CD14-positive monocyte (primary cell): Measurements from ENCODE around the gene EGFL6. TPM values are rescaled to one million over a fixed set of nuclear protein-coding genes. Genes with fewer than 3 reads are reported as not detected.

Source experiments
- DNase-seq, 3 donors: peaks; one replicate each; pipeline ENCODE4 v3.0.0-alpha.2; 2011 to 2022
- H2AFZ ChIP-seq: 2 replicates; pipeline ENCODE4 v1.6.0; 2012; ENCODE audit warnings: mild to moderate bottlenecking, low read depth, low read length, inconsistent platforms; ENCODE audit not compliant: insufficient read depth, poor library complexity, severe bottlenecking
- H3K27ac ChIP-seq, 2 donors: 1 replicate in 1 of 2; 2 replicates in 1 of 2; pipeline ENCODE4 v1.5.1; 2012 to 2013; ENCODE audit warnings: low read length in 2 of 2, control low read depth in 1 of 2, inconsistent platforms in 1 of 2, low read depth in 1 of 2, mild to moderate bottlenecking in 1 of 2
- H3K27me3 ChIP-seq, 2 donors: one replicate each; pipeline versions ENCODE4 v1.6.0 to v1.6.1; 2011 to 2013; ENCODE audit warnings: low read length in 2 of 2; ENCODE audit not compliant: control insufficient read depth in 2 of 2, insufficient read depth in 2 of 2
- H3K36me3 ChIP-seq, 2 donors: replicated peaks in 1 of 2; 1 replicate in 1 of 2; 2 replicates in 1 of 2; pipeline versions ENCODE4 v1.5.1 to v1.6.1; 2012 to 2013; ENCODE audit warnings: low read length in 2 of 2, control low read depth in 1 of 2, inconsistent platforms in 1 of 2, mild to moderate bottlenecking in 1 of 2; ENCODE audit not compliant: insufficient read depth in 2 of 2, control insufficient read depth in 1 of 2
- H3K4me1 ChIP-seq, 2 donors: 1 replicate in 1 of 2; 2 replicates in 1 of 2; pipeline versions ENCODE4 v1.5.1 to v1.6.1; 2012 to 2013; ENCODE audit warnings: low read length in 2 of 2, control low read depth in 1 of 2, inconsistent platforms in 1 of 2, mild to moderate bottlenecking in 1 of 2, moderate library complexity in 1 of 2; ENCODE audit not compliant: insufficient read depth in 2 of 2, control insufficient read depth in 1 of 2
- H3K4me2 ChIP-seq: replicated peaks from 2 replicates; pipeline ENCODE3; 2012; ENCODE audit warnings: low read length, moderate library complexity, mild to moderate bottlenecking; ENCODE audit not compliant: poor library complexity, severe bottlenecking; ENCODE audit errors: extremely low read depth
- H3K4me3 ChIP-seq, 3 experiments: fragments of 200-600 bp in 1 of 3; sonication (generic) in 1 of 3; replicated peaks in 1 of 3; 1 replicate in 2 of 3; 2 replicates in 1 of 3; pipeline ENCODE4 v1.5.1; 2011 to 2013; ENCODE audit warnings: low read length in 3 of 3, mild to moderate bottlenecking in 3 of 3, control low read depth in 2 of 3, low read depth in 2 of 3, inconsistent platforms in 1 of 3, moderate library complexity in 1 of 3
- H3K79me2 ChIP-seq: 2 replicates; pipeline ENCODE4 v1.6.0; 2012; ENCODE audit warnings: mild to moderate bottlenecking, control low read depth, inconsistent platforms, low read length, moderate library complexity; ENCODE audit not compliant: insufficient read depth
- H3K9ac ChIP-seq: 2 replicates; pipeline ENCODE4 v1.6.0; 2017; ENCODE audit warnings: low read length, mild to moderate bottlenecking; ENCODE audit not compliant: insufficient read depth, poor library complexity, severe bottlenecking
- H3K9me3 ChIP-seq, 2 donors: replicated peaks in 1 of 2; 1 replicate in 1 of 2; 2 replicates in 1 of 2; pipeline versions ENCODE4 v1.5.1 to v1.6.1; 2012 to 2013; ENCODE audit warnings: low read length in 2 of 2, control low read depth in 1 of 2; ENCODE audit not compliant: control insufficient read depth in 1 of 2, insufficient read depth in 1 of 2
- H4K20me1 ChIP-seq: 2 replicates; pipeline ENCODE4 v1.6.0; 2012; ENCODE audit warnings: mild to moderate bottlenecking, low read length, control low read depth, moderate library complexity; ENCODE audit not compliant: insufficient read depth
- H3K27ac Mint-ChIP-seq, 7 donors: one replicate each; pipeline ENCODE4 v1.8.0; 2020; ENCODE audit warnings: mild to moderate bottlenecking in 7 of 7, mixed read lengths in 7 of 7, moderate library complexity in 6 of 7, inconsistent platforms in 2 of 7
- H3K27me3 Mint-ChIP-seq, 3 donors: one replicate each; pipeline ENCODE4 v1.8.0; 2021 to 2022; ENCODE audit warnings: low read depth in 3 of 3, mild to moderate bottlenecking in 3 of 3, mixed read lengths in 3 of 3, moderate library complexity in 3 of 3, inconsistent platforms in 1 of 3
- H3K36me3 Mint-ChIP-seq, 2 donors: one replicate each; pipeline ENCODE4 v1.8.0; 2020; ENCODE audit warnings: mixed read lengths in 2 of 2, inconsistent platforms in 1 of 2, mild to moderate bottlenecking in 1 of 2
- H3K4me1 Mint-ChIP-seq: one replicate; pipeline ENCODE4 v1.8.0; 2020; ENCODE audit warnings: mild to moderate bottlenecking, mixed read lengths
- H3K4me3 Mint-ChIP-seq, 2 donors: one replicate each; pipeline ENCODE4 v1.8.0; 2020; ENCODE audit warnings: mild to moderate bottlenecking in 2 of 2, mixed read lengths in 2 of 2, moderate library complexity in 1 of 2
- H3K9me3 Mint-ChIP-seq, 7 donors: one replicate each; pipeline ENCODE4 v1.8.0; 2020 to 2022; ENCODE audit warnings: mixed read lengths in 7 of 7, mild to moderate bottlenecking in 6 of 7, moderate library complexity in 6 of 7, inconsistent platforms in 2 of 7
- WGBS: methylation state at CpG from one replicate; pipeline ENCODE4 v1.1.5; 2013; ENCODE audit warnings: missing lambda C conversion rate; ENCODE audit not compliant: insufficient coverage; 5-methylcytosine and 5-hydroxymethylcytosine counted together
- intact Hi-C, 2 donors: fragments of 100-400 bp; cut with micrococcal nuclease; formaldehyde crosslinking; loops; one replicate each; pipeline versions ENCODE4 v1.15.0 to v1.15.1; 2023
- polyA plus RNA-seq, 3 donors: library from polyadenylated mRNA; depleted of rRNA in 1 of 3; unstranded in 2 of 3; stranded (reverse) in 1 of 3; fragments of 300-500 nt in 2 of 3; fragments of >200 nt in 1 of 3; fragmentation: Illumina TruSeq in 2 of 3; gene quantifications; 1 replicate in 2 of 3; 2 replicates in 1 of 3; pipeline ENCODE4 v1.2.3, GENCODE V29; 2012 to 2021
- TF ChIP-seq, protein P1 (sequence below): fragments of 200-600 bp; IDR thresholded peaks from one replicate; pipeline ENCODE4 v1.8.0; 2022; ENCODE audit warnings: antibody characterized with exemption, mild to moderate bottlenecking

The EGFL6 gene
- polyA plus RNA-seq, 3 donors, result not detected

DNA sequence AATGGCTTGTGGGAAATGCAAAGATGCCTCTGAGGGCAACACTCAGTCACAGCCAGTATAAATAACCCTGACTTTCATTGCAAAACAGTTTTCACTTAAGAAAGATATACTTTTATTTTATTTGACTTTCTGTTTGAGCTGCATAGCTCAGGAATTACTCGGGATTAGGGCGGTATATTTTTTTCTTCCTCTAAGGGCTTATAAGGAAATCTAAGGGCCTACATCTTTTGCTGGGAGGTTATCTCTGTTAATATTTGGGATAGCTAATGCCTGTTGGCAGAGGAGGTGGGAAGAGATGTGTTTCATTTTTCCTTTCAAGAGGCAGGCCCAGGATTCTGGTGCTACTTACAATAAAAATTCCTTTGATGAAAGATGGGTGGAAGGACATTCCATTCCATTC lies 28.8 kb upstream of the EGFL6 start:
- no peaks in the 10 kb centered on the region for H3K4me1 ChIP-seq
- WGBS, result no CpG with 5 or more reads among the region's 2 CpGs
- no peak overlapping the region for H3K27ac Mint-ChIP-seq

GRCh38 chrX:13545726-13546125 lies 23.7 kb upstream of the EGFL6 start:
- H3K9me3 Mint-ChIP-seq, result peaks cover 0 to 5% (median 0%) of the 10 kb centered on the region in 7 donors
- no peaks in the 10 kb centered on the region for H3K36me3 Mint-ChIP-seq
- Histone ChIP-seq H4K20me1 (no peaks in the 10 kb centered on the region), H3K27ac (no peak overlapping the region), H3K9ac (no peak overlapping the region), H3K4me3 (no peak overlapping the region), H2AFZ (no peak overlapping the region), H3K36me3 (no peaks in the 10 kb centered on the region), H3K79me2 (no peaks in the 10 kb centered on the region), H3K27me3 (peaks cover 0 to 16% of the 10 kb centered on the region in 2 donors), H3K4me1 (no peaks in the 10 kb centered on the region), H3K9me3 (no peaks in the 10 kb centered on the region), H3K4me2 (no peak overlapping the region)
- no CpG with 5 or more reads among the region's 2 CpGs for WGBS
- peaks cover 0 to 14% (median 3%) of the 10 kb centered on the region in 3 donors for H3K27me3 Mint-ChIP-seq
- intact Hi-C loops, result no loop called here
- TF ChIP-seq, protein P1, sequence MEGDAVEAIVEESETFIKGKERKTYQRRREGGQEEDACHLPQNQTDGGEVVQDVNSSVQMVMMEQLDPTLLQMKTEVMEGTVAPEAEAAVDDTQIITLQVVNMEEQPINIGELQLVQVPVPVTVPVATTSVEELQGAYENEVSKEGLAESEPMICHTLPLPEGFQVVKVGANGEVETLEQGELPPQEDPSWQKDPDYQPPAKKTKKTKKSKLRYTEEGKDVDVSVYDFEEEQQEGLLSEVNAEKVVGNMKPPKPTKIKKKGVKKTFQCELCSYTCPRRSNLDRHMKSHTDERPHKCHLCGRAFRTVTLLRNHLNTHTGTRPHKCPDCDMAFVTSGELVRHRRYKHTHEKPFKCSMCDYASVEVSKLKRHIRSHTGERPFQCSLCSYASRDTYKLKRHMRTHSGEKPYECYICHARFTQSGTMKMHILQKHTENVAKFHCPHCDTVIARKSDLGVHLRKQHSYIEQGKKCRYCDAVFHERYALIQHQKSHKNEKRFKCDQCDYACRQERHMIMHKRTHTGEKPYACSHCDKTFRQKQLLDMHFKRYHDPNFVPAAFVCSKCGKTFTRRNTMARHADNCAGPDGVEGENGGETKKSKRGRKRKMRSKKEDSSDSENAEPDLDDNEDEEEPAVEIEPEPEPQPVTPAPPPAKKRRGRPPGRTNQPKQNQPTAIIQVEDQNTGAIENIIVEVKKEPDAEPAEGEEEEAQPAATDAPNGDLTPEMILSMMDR, result no peak
- no peak for DNase-seq
- no peak overlapping the region for H3K27ac Mint-ChIP-seq
- H3K4me1 Mint-ChIP-seq, result no peaks in the 10 kb centered on the region
- H3K4me3 Mint-ChIP-seq, result no peak overlapping the region

More for the DNA sequence above, 28.8 kb upstream of the EGFL6 start:
- Histone ChIP-seq H3K4me2 (no peak overlapping the region), H3K27me3 (peaks cover 0 to 14% of the 10 kb centered on the region in 2 donors), H2AFZ (no peak overlapping the region), H4K20me1 (no peaks in the 10 kb centered on the region), H3K4me3 (no peak overlapping the region), H3K9me3 (no peaks in the 10 kb centered on the region), H3K27ac (no peak overlapping the region), H3K36me3 (no peaks in the 10 kb centered on the region), H3K79me2 (no peaks in the 10 kb centered on the region), H3K9ac (no peak overlapping the region)
- no peaks in the 10 kb centered on the region for H3K36me3 Mint-ChIP-seq
- no peak overlapping the region for H3K4me3 Mint-ChIP-seq
- TF ChIP-seq, protein P1, result no peak
- no peaks in the 10 kb centered on the region for H3K4me1 Mint-ChIP-seq
- no peak for DNase-seq
- H3K9me3 Mint-ChIP-seq, result peaks cover 0 to 5% (median 0%) of the 10 kb centered on the region in 7 donors
- intact Hi-C loops, result no loop called here
- peaks cover 0 to 7% (median 1%) of the 10 kb centered on the region in 3 donors for H3K27me3 Mint-ChIP-seq
